Progenitor cell of endocrine pancreas (in vitro differentiated cells): ENCODE data around the gene PLCXD1. TPM values are rescaled to one million over a fixed set of nuclear protein-coding genes. Genes with fewer than 3 reads are reported as not detected.

ENCODE experiments used
- DNase-seq: peaks from one replicate; pipeline ENCODE4 v3.0.0; 2021; ENCODE audit warnings: low spot score; ENCODE audit not compliant: unreplicated experiment
- H3K27ac Mint-ChIP-seq: 2 replicates; pipeline ENCODE4 v1.8.0; 2021; ENCODE audit warnings: mild to moderate bottlenecking, moderate library complexity, mixed read lengths
- H3K27me3 Mint-ChIP-seq: 2 replicates; pipeline ENCODE4 v1.8.0; 2021; ENCODE audit warnings: mixed read lengths
- H3K36me3 Mint-ChIP-seq: 2 replicates; pipeline ENCODE4 v1.8.0; 2022; ENCODE audit warnings: mixed read lengths; ENCODE audit not compliant: insufficient read depth
- H3K4me1 Mint-ChIP-seq: 2 replicates; pipeline ENCODE4 v1.8.0; 2021; ENCODE audit warnings: low read depth, mixed read lengths
- H3K4me3 Mint-ChIP-seq: 2 replicates; pipeline ENCODE4 v1.8.0; 2021; ENCODE audit warnings: low read depth, mild to moderate bottlenecking, moderate library complexity, mixed read lengths
- H3K9me3 Mint-ChIP-seq: 2 replicates; pipeline ENCODE4 v1.8.0; 2021; ENCODE audit warnings: low read depth, mixed read lengths
- total RNA-seq: library from RNA; stranded (reverse); gene quantifications from 2 replicates; pipeline ENCODE4 v1.2.1, GENCODE V29; 2021
- TF ChIP-seq, protein P1 (sequence below): fragments of 200-600 bp; sonication (generic); IDR thresholded peaks from one replicate; pipeline ENCODE4 v1.5.0; 2021; ENCODE audit warnings: antibody characterized with exemption, mild to moderate bottlenecking; ENCODE audit not compliant: unreplicated experiment

The PLCXD1 gene
- total RNA-seq, 1 donor from 2014 or later: 55.6 TPM

DNA sequence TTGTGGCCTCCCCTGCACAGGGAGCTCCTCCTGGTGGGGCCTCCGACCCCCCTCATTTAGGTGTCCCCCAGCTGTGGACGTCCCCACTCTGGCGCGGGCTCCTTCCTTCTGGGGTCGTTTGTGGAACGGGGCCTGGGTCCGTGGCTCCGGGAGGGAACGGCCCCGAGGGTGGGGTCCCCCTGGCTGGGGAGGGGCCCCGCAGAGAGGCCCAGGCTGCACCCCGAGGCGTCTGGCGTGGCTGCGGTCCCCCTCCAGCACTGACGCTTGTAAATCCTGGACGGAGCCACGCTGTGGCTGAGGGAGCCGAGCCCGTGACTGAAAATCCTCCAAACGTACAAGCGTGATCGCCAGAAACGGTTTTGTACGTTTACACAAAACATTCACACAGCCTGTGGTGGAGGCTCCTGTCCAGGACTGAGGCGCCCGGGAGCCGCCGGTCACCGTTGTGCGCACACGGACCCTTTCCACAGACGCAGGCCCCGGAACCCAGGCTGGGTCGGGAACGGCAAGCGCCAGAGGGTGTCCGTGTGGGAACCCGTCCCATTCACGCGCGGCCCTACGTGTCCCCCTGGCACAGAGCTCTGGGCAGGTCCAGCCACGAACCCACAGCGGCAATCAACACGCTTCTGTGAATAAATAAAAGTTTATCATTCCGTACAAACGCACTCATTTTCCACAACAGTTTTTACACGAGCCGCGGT, 52.6 kb downstream of the PLCXD1 start:
- peaks cover 33% of the 10 kb centered on the region for H3K36me3 Mint-ChIP-seq

GRCh38 chrX:334331-334891, 53.2 kb downstream of the PLCXD1 start:
- TF ChIP-seq, protein P1, sequence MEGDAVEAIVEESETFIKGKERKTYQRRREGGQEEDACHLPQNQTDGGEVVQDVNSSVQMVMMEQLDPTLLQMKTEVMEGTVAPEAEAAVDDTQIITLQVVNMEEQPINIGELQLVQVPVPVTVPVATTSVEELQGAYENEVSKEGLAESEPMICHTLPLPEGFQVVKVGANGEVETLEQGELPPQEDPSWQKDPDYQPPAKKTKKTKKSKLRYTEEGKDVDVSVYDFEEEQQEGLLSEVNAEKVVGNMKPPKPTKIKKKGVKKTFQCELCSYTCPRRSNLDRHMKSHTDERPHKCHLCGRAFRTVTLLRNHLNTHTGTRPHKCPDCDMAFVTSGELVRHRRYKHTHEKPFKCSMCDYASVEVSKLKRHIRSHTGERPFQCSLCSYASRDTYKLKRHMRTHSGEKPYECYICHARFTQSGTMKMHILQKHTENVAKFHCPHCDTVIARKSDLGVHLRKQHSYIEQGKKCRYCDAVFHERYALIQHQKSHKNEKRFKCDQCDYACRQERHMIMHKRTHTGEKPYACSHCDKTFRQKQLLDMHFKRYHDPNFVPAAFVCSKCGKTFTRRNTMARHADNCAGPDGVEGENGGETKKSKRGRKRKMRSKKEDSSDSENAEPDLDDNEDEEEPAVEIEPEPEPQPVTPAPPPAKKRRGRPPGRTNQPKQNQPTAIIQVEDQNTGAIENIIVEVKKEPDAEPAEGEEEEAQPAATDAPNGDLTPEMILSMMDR: no peak
- H3K27ac Mint-ChIP-seq: no peak overlapping the region
- no peaks in the 10 kb centered on the region for H3K27me3 Mint-ChIP-seq
- no peak overlapping the region for H3K4me3 Mint-ChIP-seq
- H3K36me3 Mint-ChIP-seq: peaks cover 35% of the 10 kb centered on the region
- peaks cover 7% of the 10 kb centered on the region for H3K9me3 Mint-ChIP-seq
- no peaks in the 10 kb centered on the region for H3K4me1 Mint-ChIP-seq
- DNase-seq: no peak

More for the DNA sequence above, 52.6 kb downstream of the PLCXD1 start:
- Mint-ChIP-seq H3K9me3 (peaks cover 7% of the 10 kb centered on the region), H3K27me3 (no peaks in the 10 kb centered on the region), H3K4me1 (no peaks in the 10 kb centered on the region), H3K27ac (no peak overlapping the region), H3K4me3 (no peak overlapping the region)
- DNase-seq: no peak
- TF ChIP-seq, protein P1: no peak

GRCh38 chrX:334971-335757, 54.0 kb downstream of the PLCXD1 start:
- Mint-ChIP-seq H3K36me3 (peaks cover 35% of the 10 kb centered on the region), H3K27me3 (no peaks in the 10 kb centered on the region), H3K9me3 (peaks cover 7% of the 10 kb centered on the region), H3K27ac (no peak overlapping the region), H3K4me3 (no peak overlapping the region), H3K4me1 (no peaks in the 10 kb centered on the region)
- no peak for DNase-seq
- TF ChIP-seq, protein P1: no peak

DNA sequence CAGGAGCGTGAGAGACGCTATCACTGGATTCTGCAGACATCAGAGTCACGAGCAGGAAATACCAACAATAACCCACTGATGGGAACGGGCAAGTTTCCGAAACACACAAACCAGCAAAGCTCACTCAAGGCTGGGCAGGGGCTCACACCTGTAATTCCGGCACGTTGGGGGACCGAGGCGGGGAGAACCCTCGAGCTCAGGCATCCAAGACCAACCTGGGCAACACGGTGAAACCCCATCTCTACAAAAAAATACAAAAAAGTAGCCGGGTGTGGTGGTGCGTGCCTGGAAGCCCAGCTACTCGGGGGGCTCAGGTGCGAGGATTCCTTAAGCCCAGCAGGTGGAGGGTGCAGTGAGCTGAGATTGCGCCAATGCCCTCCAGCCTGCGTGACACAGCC, 54.6 kb downstream of the PLCXD1 start:
- TF ChIP-seq, protein P1: no peak
- Mint-ChIP-seq H3K4me3 (no peak overlapping the region), H3K27ac (no peak overlapping the region), H3K27me3 (no peaks in the 10 kb centered on the region), H3K36me3 (peaks cover 37% of the 10 kb centered on the region), H3K4me1 (no peaks in the 10 kb centered on the region), H3K9me3 (peaks cover 7% of the 10 kb centered on the region)
- DNase-seq: no peak

DNA sequence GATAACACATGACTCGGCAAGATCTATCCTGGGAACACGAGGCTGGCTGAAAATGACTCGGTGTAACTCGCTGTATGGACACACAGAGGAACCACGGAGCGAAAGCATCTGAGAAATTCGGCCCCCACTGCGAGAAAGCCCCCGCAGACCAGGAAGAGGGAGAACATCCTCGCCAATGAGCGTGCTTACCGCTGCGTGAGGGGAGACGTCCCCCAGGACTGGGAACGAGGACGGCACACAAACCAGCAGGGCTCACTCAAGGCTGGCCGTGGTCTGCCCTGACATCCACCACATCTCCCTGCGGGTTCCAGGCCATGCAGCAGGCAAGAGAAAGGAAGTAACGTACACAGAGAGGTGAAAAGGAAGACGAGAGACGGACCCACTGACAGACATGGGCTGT, 55.0 kb downstream of the PLCXD1 start:
- DNase-seq: no peak
- H3K36me3 Mint-ChIP-seq: peaks cover 38% of the 10 kb centered on the region
- H3K27ac Mint-ChIP-seq: no peak overlapping the region
- no peaks in the 10 kb centered on the region for H3K27me3 Mint-ChIP-seq
- no peaks in the 10 kb centered on the region for H3K4me1 Mint-ChIP-seq
- H3K9me3 Mint-ChIP-seq: peaks cover 7% of the 10 kb centered on the region
- no peak overlapping the region for H3K4me3 Mint-ChIP-seq
- TF ChIP-seq, protein P1: no peak
